OCI-M1 (cell line): Measurements from ENCODE around the gene PCAT7.
"Not testable (repeated sequence)": the region's sequence is repeated elsewhere in the genome, so short reads cannot be mapped to it uniquely, and the experiment has no call there.

Experiments used
- DNase-seq: peaks from one replicate; lab custom pipeline; 2025; lab: John Stamatoyannopoulos, UW

The PCAT7 gene

DNA sequence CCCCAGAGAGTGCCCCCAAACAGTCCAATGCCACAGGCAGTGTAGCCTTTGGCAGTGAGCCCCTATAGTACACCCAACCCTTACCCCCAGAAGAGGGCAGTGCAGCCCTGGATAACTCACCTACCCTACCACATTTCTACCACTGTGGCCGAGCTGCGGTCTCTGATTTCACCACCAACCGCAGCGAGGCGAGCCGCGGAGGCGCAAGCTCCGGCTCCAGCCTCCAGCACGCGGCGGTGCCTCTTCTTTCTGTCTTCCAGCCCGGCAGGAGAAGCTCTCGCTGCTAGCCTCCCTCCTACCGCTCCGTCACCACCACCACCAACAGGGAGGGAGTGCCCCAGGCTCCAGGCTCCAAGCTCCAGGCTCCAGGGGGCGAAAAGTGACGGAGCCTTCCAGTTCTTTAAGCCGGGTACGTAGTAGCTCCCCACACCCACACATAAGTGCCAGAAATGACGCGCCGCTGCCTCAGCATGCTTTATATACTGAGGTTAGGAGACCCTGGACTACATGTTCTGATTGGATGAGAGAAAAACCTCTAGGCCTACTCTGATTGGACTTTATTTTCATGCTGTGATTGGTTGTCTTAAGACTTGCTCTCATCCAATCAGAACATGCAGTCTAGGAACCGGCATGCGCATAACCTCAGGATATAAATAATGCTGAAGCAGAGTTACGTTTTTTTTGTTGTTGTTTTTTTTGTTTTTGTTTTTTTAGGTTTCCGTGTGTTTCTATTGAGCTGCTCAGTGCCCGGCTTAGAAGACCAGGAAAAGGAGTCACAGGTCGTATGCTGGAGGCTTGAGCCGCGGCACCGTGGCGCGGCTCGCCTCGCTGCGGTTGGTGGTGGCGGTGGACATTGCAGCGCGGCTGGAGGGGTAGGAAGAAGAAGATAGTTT lies at the start of gene PCAT7:
PCAT7 (plus strand) TSS at position 645 of the 893 bp plus-strand sequence.
- peak; percentile 90 for DNase-seq

GRCh38 chr9:94506370-94506769 lies 48.5 kb upstream of the PCAT7 start:
- DNase-seq: not testable (repeated sequence)

DNA sequence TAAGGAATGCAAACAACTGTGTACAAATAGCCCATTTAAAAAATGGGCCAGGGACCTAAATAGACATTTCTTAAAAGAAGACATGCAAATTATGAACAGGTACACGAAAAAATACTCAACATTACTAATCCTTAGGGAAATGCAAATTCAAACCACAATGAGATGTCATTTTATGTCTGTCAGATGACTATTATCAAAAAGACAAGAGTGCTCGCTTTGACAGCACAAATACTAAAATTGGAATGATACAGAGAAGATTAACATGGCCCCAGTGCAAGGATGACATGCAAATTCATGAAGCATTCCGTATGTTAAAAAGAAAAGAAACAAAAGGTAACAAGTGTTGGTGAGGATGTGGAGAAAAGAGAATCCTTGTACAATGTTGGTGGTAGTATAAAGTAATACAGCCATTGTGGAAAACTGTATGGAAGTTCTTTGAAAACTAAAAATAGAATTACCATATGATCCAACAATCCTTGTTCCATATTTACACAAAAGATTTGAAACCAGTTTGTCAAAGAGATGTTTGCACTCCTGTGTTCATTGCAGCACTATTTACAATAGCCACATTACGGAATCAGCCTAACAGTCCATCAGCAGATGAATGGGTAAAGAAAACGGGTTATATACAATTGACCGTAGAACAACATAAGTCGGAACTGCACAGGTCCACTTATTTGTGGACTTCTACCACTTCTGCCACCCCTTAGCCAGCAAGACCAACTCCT lies 47.2 kb upstream of the PCAT7 start:
- no peak for DNase-seq

DNA sequence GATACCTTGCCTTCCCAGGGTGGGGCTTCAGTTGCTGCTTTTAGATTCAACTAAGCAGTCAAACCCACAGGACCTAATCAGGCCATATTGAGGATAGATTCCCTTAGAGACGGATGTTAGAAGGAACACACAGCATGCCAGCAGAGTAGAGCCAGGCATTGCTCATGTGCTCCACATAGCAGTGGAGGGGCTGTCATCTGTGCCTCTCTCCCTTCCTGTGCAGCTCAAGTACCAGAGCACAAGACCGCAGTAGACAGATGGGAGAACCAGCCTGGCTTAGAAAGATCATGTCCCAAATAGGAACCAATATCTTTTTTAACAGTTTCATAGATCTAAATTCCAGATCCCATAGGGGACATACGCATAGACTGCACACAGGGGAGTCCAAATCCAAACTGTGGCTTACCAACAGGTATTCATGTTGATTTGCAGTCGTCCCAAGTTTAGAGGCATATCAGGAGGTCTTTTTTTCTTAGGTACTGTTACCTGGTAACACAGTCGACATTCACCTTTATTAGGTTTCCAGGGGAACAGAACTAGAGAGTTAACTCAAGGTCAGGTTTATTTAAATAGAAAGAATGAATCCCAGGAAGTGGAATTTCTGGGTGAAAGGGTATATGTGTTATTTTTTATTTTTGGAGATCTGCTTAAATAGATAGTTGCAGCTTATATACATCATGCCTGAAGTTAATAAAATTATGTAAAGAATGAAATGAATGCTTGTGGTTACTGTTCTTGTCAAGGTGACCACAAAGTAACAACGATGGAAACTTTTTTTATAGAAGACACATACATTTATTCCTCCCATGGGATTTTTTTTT lies 43.5 kb upstream of the PCAT7 start:
- no peak for DNase-seq

- DNase-seq: no peak
These were observed 43.0 kb upstream of the PCAT7 start for GRCh38 chr9:94511955-94512265.

- no peak for DNase-seq
These were observed 40.2 kb upstream of the PCAT7 start for GRCh38 chr9:94514722-94515121.

DNA sequence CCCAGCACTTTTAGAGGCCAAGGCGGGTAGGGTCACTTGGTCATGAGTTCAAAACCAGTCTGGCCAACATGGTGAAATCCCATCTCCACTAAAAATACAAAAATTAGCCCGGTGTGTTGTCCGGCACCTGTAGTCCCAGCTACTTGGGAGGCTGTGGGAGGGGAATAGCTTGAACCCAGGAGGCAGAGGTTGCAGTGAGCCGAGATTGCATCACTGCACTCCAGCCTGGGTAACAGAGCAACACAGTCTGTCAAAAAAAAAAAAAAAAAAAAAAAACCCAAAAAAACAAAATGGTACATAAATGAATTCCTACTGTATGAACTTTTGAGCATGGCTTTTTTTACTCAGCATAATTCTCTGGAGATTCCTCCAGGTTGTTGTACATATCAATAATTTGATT lies 37.6 kb upstream of the PCAT7 start:
- no peak for DNase-seq

- no peak for DNase-seq
These were observed 29.4 kb upstream of the PCAT7 start for GRCh38 chr9:94525396-94526035.

DNA sequence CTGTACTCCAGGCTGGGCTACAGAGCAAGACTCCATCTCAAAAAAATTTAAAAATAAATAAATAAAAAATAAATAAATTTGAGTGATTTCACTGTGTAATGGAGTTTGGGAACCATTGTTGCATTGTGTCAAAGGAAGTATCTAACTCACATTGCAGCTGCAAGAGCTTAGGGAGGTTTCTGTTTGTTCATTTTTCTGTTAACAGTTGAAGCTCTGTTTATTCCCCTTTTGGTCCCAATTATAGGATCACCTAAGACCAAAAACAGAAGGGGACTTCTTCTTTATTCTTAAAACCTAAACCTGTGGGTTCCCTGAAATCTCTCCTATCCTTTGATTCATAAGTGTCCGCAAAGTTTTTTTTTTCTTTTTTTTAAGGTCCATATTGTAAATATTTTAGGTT lies 28.6 kb upstream of the PCAT7 start:
- no peak for DNase-seq

GRCh38 chr9:94526951-94527350 lies 27.9 kb upstream of the PCAT7 start:
- DNase-seq: no peak

GRCh38 chr9:94528886-94529285 lies 26.0 kb upstream of the PCAT7 start:
- DNase-seq: no peak

DNA sequence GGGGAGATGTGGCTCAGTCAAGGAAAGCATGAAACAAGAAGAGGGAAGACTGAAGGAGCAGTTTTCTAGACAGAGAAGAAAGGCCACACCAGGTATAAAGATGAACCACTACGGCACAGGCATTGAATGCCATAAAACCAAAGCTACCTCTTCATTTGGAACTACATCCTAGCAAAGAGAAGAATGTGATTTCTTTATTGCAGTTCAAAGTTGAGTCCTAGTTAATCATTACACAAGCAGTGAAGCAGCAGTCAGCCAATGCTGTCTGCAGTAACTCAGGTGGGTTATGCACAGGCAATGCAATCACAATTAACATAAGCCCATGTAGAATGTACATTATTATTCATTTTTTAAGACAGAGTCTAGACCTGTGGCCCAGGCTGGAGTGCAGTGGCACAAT lies 21.7 kb upstream of the PCAT7 start:
- no peak for DNase-seq

DNA sequence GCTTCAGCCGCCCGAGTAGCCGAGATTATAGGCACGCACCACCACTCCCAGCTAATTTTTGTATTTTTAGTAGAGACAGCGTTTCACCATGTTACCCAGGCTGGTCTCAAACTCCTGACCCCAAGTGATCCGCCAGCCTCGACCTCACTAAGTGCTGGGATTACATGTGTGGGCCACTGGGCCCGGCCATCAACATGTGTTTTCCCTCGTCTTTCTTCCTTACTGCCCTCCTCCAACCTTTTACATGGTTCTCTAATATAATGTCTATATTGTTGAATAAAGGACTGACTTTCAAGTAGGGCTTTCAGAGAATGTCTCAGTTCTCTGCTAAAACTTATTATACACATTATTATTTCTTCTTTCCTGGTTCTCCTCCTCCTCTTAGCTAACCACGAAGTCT lies 21.3 kb upstream of the PCAT7 start:
- no peak for DNase-seq

GRCh38 chr9:94534901-94535300 lies 20.0 kb upstream of the PCAT7 start:
- no peak for DNase-seq

DNA sequence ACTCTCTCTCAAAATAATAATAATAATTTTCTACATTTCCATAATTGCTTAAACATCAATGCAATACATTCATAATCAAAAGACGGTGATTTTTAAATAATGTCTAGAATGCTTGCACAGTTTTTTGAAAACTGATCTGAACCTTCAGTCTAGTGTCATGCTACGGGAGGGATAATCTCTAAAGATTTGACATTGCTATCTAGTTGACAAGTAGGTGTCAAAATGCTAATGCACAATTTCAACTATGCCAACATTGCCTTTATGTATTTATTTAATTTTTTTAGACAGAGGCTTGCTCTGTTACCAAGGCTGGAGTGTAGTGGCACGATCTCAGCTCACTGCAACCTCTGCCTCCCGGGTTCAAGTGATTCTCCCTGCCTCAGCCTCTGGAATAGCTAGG lies 16.0 kb upstream of the PCAT7 start:
- DNase-seq: no peak

DNA sequence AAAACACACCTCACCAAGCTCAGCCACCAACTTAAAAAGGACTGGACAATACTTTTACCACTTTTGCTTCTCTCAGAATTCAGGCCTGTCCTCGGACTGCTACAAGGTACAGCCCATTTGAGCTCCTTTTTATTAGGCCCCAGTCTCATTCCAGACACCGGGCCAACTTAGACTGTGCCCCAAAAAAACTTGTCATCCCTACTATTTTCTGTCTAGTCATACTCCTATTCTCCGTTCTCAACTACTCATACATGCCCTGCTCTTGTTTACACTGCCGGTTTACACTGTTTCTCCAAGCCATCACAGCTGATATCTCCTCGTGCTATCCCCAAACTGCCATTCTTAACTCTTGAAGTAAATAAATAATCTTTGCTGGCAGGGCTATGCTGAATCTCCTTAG lies 10.5 kb upstream of the PCAT7 start:
- not testable (repeated sequence) for DNase-seq

DNA sequence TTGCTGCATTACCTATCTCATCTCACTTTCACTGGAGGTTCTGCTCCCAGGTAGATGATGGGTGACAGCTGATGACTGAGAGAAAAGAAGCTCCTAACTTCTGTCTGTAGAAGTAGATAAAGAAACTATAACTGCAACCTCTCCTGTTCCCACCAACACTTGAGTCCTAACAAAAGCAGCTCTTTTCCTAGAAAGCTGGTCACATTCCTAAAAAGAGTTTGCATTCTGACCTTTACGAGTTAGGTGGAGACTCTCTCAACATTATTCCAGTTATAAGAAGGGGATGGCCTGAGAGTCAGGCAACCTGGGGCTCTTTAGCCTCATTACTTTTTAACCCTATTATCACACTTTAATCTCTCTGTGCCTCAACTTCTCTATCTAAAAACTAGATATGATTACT lies 8.9 kb upstream of the PCAT7 start:
- DNase-seq: no peak

DNA sequence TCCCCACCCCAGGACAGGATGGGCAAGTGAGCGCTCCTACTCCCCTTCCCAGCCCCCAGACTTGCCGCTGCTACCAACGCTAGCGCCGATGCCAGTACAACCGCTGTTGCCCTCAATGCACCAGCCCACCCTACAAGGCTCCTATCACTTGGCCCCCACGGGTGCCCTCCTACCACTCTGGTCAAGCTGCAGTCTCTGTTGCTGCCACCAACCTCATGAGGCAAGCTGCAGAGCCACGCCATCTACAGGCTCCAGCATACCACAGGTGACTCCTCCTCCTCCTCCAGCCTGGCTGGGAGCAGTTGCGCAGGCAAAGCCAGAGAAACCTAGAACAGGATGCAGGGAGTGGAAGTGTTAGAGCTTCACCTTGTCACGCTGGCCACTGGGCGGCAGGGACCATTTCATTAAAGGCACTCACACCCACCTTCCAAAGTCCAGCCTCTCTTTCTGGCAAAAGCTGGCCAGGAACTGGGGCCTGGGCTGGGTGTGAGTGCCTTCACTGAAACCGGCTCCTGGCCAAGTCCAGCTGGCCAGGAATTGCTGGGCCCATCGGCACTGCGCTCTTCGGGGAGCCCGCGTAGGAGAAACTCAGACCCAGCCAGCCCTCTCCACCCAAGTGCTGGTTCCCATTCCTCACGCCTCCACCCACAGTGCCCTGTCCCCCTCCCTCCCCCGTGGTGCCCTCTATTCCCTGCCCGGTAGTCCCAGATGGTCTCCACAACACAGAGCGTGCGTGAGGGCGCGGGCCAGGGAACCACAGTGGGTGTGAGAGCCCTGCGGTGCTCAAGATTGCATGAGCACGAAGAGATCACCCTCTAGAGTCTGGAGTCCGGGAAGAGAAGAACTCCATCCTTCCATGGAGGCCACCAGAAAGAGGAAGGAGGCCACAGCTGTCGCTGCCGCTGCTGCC lies 1.6 kb upstream of the PCAT7 start:
- DNase-seq: no peak

- no peak for DNase-seq
These were observed 825 bp upstream of the PCAT7 start for GRCh38 chr9:94554078-94554438.

DNA sequence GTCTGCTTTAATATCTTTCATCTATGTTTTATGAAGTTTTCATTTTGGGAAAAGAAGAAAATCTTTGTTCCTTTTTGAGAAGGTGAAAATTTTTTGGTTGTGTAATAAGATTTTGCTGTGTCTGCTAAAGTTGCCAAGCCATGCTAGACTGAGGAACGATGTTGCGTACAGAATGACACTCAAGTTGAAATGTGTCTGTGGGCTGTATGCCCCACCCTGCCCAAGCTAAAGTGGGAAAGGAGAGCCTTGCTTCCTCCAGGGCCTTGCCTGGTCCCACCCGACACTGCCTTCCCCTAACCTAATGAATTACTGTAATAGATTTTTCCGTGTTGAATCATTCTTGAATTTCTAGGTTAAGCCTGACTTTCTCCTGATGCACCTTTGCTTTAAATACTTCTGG lies 2.5 kb downstream of the PCAT7 start:
- DNase-seq: no peak

- no peak for DNase-seq
These were observed 5.4 kb downstream of the PCAT7 start for GRCh38 chr9:94560237-94560636.
